ENCODE measurements around the gene LUZP4.

The LUZP4 gene

DNA sequence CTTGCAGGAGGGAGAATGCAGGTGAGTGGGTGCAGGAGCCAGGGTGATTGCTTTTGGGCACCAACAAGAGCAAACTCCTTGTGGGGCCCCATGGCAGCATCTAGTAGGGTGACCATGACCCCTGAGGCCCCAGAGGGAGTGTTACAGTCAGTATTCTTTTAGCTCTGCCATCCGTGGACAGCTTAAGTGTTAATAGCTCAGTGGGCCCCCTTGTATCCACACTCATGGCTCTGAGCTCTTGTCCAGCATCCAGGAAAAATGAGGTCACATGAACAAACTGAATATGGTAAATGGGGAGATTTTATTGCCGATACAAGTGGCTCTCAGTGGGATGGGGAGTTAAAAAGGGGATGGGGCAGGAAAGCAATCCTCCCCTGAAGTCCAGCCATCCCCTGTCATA lies 28.4 kb upstream of the LUZP4 start:
- CTCF ChIA-PET, result no interaction called here
- TF ChIP-seq, protein P1, sequence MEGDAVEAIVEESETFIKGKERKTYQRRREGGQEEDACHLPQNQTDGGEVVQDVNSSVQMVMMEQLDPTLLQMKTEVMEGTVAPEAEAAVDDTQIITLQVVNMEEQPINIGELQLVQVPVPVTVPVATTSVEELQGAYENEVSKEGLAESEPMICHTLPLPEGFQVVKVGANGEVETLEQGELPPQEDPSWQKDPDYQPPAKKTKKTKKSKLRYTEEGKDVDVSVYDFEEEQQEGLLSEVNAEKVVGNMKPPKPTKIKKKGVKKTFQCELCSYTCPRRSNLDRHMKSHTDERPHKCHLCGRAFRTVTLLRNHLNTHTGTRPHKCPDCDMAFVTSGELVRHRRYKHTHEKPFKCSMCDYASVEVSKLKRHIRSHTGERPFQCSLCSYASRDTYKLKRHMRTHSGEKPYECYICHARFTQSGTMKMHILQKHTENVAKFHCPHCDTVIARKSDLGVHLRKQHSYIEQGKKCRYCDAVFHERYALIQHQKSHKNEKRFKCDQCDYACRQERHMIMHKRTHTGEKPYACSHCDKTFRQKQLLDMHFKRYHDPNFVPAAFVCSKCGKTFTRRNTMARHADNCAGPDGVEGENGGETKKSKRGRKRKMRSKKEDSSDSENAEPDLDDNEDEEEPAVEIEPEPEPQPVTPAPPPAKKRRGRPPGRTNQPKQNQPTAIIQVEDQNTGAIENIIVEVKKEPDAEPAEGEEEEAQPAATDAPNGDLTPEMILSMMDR (IDR thresholded peaks at IDR 0.05; ENCODE audit: control extremely low read depth, extremely low read depth, low read depth, missing control alignments), result no peak
- POLR2A ChIA-PET, result no interaction called here
- DNase-seq (ENCODE audit: extremely low spot score), result no peak

DNA sequence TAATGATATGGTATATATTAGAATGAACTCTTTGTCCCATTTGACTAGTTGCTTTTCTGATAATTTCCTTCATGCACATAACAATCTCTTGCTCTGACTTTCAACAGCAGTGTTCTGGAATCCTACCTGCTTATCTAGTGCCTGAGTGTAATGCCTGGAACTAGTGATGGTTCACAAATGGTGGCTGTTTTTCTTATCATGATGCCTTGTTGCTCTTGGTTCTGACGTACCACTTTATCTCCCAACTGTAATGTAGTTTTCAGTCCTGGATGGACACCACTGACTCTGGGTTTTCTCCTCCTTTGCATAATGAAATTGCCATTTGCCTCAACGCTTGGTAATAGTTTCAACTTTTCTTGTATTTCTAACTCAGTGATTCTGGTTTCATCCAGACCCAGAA lies 25.5 kb upstream of the LUZP4 start:
- ChIA-PET CTCF (no interaction called here), POLR2A (no interaction called here)
- TF ChIP-seq, protein P1 (IDR thresholded peaks at IDR 0.05; ENCODE audit: control extremely low read depth, extremely low read depth, low read depth, missing control alignments), result no peak
- no peak for DNase-seq (ENCODE audit: extremely low spot score)

DNA sequence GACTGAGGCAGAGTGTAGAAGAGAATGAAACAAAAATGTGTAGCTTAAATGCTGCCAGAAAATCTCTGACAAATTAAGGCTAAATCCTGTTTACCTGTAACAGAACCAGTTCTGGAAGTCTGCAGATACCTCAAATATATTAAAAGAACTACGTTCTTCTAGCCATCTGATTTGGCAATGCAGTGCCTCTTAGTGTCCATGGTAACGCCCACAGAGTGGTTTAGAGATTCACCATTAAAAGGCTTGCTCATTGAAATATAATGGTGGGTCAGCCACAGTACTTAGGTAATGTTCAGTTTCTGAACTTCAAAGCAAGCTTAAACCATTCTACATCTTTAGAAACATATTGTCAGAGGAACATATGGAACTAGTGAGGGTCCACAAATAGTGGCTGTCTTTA lies 23.2 kb upstream of the LUZP4 start:
- POLR2A ChIA-PET, result no interaction called here
- no peak for DNase-seq (ENCODE audit: extremely low spot score)
- CTCF ChIA-PET, result interaction anchor here (1.5 kb wide), 1 partner anchor 9 kb away, joined by 4 read pairs; no protein-coding TSS in a partner anchor

DNA sequence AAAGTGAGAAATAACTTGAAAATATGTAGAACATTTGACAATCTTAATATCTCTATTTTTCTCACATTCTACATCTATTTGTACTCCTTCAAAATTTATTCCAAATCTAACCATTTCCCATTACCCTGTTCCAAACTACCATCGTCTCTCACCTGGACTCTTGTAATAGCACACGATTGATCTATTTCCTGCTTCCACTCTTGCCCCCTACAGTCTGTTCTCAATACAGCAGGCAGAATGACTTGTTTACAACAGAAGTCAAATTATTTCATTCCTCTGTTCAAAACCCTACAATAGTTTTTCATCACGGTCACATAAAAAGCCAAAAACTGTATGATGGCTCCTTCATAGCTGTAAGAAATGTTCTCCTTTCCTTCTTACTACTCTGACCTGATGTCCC lies 21.1 kb upstream of the LUZP4 start:
- CTCF ChIA-PET, result no interaction called here
- no peak for DNase-seq (ENCODE audit: extremely low spot score)
- TF ChIP-seq, protein P1 (IDR thresholded peaks at IDR 0.05; ENCODE audit: control extremely low read depth, extremely low read depth, low read depth, missing control alignments), result no peak
- POLR2A ChIA-PET, result no interaction called here

More for the DNA sequence above, 23.2 kb upstream of the LUZP4 start:
- TF ChIP-seq, protein P1 (IDR thresholded peaks at IDR 0.05; ENCODE audit: control extremely low read depth, extremely low read depth, low read depth, missing control alignments), result no peak

DNA sequence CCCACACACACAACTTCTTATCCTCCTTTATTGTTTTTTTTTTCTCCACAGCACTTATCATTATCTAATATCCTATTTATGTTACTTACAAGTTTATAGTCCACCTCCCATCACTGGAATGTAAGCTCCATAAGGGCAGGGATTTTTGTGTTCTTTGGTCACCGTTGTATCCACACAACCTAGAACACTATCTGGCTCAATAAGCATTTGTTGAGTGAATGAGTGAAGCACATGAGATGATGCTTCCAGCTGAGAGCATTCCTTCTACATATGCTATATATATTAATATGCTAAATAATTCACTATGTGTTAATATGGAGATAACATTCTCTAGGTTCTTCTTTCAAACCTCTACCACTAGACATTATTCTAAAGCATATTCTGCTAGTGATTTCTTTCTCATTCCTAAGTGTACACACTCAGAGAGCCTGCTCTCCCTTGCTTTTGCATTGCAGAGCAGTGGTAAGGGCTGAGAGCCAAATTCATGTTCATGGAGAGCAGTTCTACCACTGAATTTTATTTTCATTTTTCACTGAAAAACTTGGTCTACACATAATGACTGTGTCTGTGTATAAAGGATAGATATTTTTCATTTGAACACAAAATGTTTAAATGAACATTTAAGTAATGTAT lies 20.3 kb upstream of the LUZP4 start:
- CTCF ChIA-PET, result interaction anchor here (0.7 kb wide), 1 partner anchor 18 kb away, joined by 3 read pairs; no protein-coding TSS in a partner anchor
- POLR2A ChIA-PET, result no interaction called here
- TF ChIP-seq, protein P1 (IDR thresholded peaks at IDR 0.05; ENCODE audit: control extremely low read depth, extremely low read depth, low read depth, missing control alignments), result no peak

DNA sequence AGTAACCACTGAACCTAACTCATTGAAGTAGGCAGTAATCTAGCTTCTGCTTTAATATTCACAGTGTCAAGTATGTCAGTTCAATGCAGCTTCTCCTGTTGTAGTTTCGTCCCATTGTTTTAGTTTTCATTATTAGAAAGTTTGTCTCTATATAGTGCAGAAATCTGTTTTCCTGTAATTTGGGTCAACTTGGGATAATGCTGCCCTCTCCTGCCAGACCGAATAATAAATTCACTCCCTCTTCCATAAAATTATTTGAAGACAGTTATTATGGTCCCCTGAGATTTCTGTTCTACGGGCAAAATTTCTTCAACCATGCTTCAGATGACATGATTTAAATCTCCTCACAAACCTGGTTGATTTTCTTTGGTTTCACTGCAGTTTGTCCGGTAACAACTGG lies 4.6 kb upstream of the LUZP4 start:
- ChIA-PET POLR2A (no interaction called here), CTCF (no interaction called here)
- DNase-seq (ENCODE audit: extremely low spot score), result no peak
- TF ChIP-seq, protein P1 (IDR thresholded peaks at IDR 0.05; ENCODE audit: control extremely low read depth, extremely low read depth, low read depth, missing control alignments), result no peak

More for the DNA sequence above, 20.3 kb upstream of the LUZP4 start:
- DNase-seq (ENCODE audit: extremely low spot score), result no peak

Measured in GM10248 (cell line).